Activated T-helper 2 cell treated with anti-CD3 and anti-CD28 coated beads, Interferon-gamma antibody, Interleukin-2, Interleukin-4, amounts not matched to agents 10 μg/mL and 5 μg/mL and 100 μg/mL, durations not matched to agents 14 hours and 24 hours and 36 hours (primary cell): Measurements from ENCODE around the gene FLRT1. TPM values are rescaled to one million over a fixed set of nuclear protein-coding genes. Genes with fewer than 3 reads are reported as not detected.

ENCODE experiments used
- DNase-seq: peaks from one replicate; pipeline ENCODE4 v3.0.0; 2021; ENCODE audit warnings: low spot score
- H3K27ac Mint-ChIP-seq: one replicate; pipeline ENCODE4 v1.8.0; 2021; ENCODE audit warnings: mixed read lengths
- H3K27me3 Mint-ChIP-seq: one replicate; pipeline ENCODE4 v1.8.0; 2021; ENCODE audit warnings: low read depth, mixed read lengths
- H3K36me3 Mint-ChIP-seq: one replicate; pipeline ENCODE4 v1.8.0; 2021; ENCODE audit warnings: low read depth, mixed read lengths
- H3K4me1 Mint-ChIP-seq: one replicate; pipeline ENCODE4 v1.8.0; 2021; ENCODE audit warnings: low read depth, mixed read lengths
- H3K4me3 Mint-ChIP-seq: one replicate; pipeline ENCODE4 v1.8.0; 2021; ENCODE audit warnings: low read depth, mild to moderate bottlenecking, moderate library complexity, mixed read lengths
- H3K9me3 Mint-ChIP-seq: one replicate; pipeline ENCODE4 v1.8.0; 2021; ENCODE audit warnings: mixed read lengths
- intact Hi-C: fragments of 100-400 bp; cut with micrococcal nuclease; formaldehyde crosslinking; loops from one replicate; pipeline ENCODE4 v1.15.1; 2023
- total RNA-seq: library from RNA; stranded (reverse); gene quantifications from 2 replicates; pipeline ENCODE4 v1.2.3, GENCODE V29; 2022

The FLRT1 gene
- total RNA-seq, 1 donor from 2014 or later, result not detected

GRCh38 chr11:64084951-64085710 lies 49.4 kb downstream of the FLRT1 start:
- peaks cover 2% of the 10 kb centered on the region for H3K4me1 Mint-ChIP-seq
- DNase-seq, result no peak
- H3K4me3 Mint-ChIP-seq, result no peak overlapping the region
- H3K9me3 Mint-ChIP-seq, result no peaks in the 10 kb centered on the region
- intact Hi-C loops, result no loop called here
- no peaks in the 10 kb centered on the region for H3K27me3 Mint-ChIP-seq
- H3K27ac Mint-ChIP-seq, result no peak overlapping the region
- no peaks in the 10 kb centered on the region for H3K36me3 Mint-ChIP-seq

Other genes starting within 250 kb of the FLRT1 start
- gene SPINDOC, start 222.5 kb upstream of the FLRT1 start, total RNA-seq, result 67.0 and 69.2 TPM in 2 replicates
- 36.5 and 38.8 TPM in 2 replicates for gene MARK2, start 196.8 kb upstream of the FLRT1 start, total RNA-seq
- gene RCOR2, start 118.8 kb upstream of the FLRT1 start, total RNA-seq, result 0.41 and 0.43 TPM in 2 replicates
- 29.9 and 30.3 TPM in 2 replicates for gene NAA40, start 96.9 kb upstream of the FLRT1 start, total RNA-seq
- 312 and 326 TPM in 2 replicates for gene COX8A, start 61.3 kb upstream of the FLRT1 start, total RNA-seq
- 107 and 110 TPM in 2 replicates for gene OTUB1, start 49.5 kb upstream of the FLRT1 start, total RNA-seq
- 23.4 and 26.7 TPM in 2 replicates for gene MACROD1, start 130.2 kb downstream of the FLRT1 start, total RNA-seq
- gene STIP1, start 150.2 kb downstream of the FLRT1 start, total RNA-seq, result 480 and 484 TPM in 2 replicates
- 197 and 202 TPM in 2 replicates for gene FERMT3, start 170.8 kb downstream of the FLRT1 start, total RNA-seq
- 33.7 and 35.5 TPM in 2 replicates for gene TRPT1, start 190.3 kb downstream of the FLRT1 start, total RNA-seq
- gene NUDT22, start 190.3 kb downstream of the FLRT1 start, total RNA-seq, result 72.8 and 77.0 TPM in 2 replicates
- gene DNAJC4, start 194.6 kb downstream of the FLRT1 start, total RNA-seq, result 24.5 and 25.8 TPM in 2 replicates
- 67.4 and 82.0 TPM in 2 replicates for gene VEGFB, start 198.7 kb downstream of the FLRT1 start, total RNA-seq
- gene FKBP2, start 205.2 kb downstream of the FLRT1 start, total RNA-seq, result 36.6 and 37.1 TPM in 2 replicates
- gene PPP1R14B, start 211.0 kb downstream of the FLRT1 start, total RNA-seq, result 262 and 273 TPM in 2 replicates
- gene PLCB3, start 215.6 kb downstream of the FLRT1 start, total RNA-seq, result 21.0 and 23.4 TPM in 2 replicates
- 33.2 and 34.7 TPM in 2 replicates for gene BAD, start 248.7 kb downstream of the FLRT1 start, total RNA-seq
- 32.7 and 38.0 TPM in 2 replicates for gene GPR137, start 249.9 kb downstream of the FLRT1 start, total RNA-seq